HG03060 (cell line): ENCODE results near the gene GABRD.

Experiments used
- ATAC-seq: cut with Tn5 transposase; IDR thresholded peaks from one replicate; pipeline ENCODE4 v1.9.1; 2021; ENCODE audit warnings: low read depth, moderate number of reproducible peaks; ENCODE audit not compliant: unreplicated experiment

The GABRD gene

GRCh38 chr1:2072109-2072806 is 53.1 kb downstream of the GABRD start:
- ATAC-seq: no peak

- no peak for ATAC-seq
Observed at GRCh38 chr1:2072891-2073290, 53.7 kb downstream of the GABRD start.

GRCh38 chr1:2073382-2074230 is 54.5 kb downstream of the GABRD start:
- ATAC-seq: no peak

- no peak for ATAC-seq
Observed at GRCh38 chr1:2074396-2074795, 55.3 kb downstream of the GABRD start.

- ATAC-seq: no peak
Observed at GRCh38 chr1:2074944-2075740, 56.0 kb downstream of the GABRD start.

- no peak for ATAC-seq
Observed at GRCh38 chr1:2076826-2077225, 57.7 kb downstream of the GABRD start.

- ATAC-seq: no peak
Observed at GRCh38 chr1:2078170-2078569, 59.0 kb downstream of the GABRD start.

- ATAC-seq: no peak
Observed at GRCh38 chr1:2079396-2080085, 60.4 kb downstream of the GABRD start.

GRCh38 chr1:2080140-2080539 is 61.0 kb downstream of the GABRD start:
- ATAC-seq: no peak
